HG03025 (cell line): ENCODE measurements around the gene TEKTIP1.

Experiments
- ATAC-seq: cut with Tn5 transposase; IDR thresholded peaks from one replicate; pipeline ENCODE4 v1.9.1; 2021; ENCODE audit warnings: mild to moderate bottlenecking, moderate library complexity; ENCODE audit not compliant: unreplicated experiment, low FRiP score

TEKTIP1 gene

DNA sequence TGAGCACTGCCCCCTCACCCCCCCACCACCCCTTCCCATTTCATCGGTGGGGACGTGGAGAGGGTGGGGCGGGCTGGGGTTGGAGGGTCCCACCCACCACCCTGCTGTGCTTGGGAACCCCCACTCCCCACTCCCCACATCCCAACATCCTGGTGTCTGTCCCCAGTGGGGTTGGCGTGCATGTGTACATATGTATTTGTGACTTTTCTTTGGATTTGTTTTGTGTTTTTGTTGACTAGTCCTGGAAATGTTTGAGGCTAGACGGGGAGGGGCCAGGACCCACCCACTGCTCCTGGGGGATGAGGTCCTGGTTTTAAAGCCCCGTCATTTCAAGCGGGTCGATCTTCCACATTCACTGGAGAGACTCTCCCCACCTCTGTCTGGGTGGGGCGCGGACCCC lies 3.0 kb upstream of the TEKTIP1 start:
- ATAC-seq: no peak

GRCh38 chr19:3536429-3537100 lies 2.4 kb upstream of the TEKTIP1 start:
- no peak for ATAC-seq

- ATAC-seq: no peak
Measured at GRCh38 chr19:3537101-3537437, 1.9 kb upstream of the TEKTIP1 start.

- ATAC-seq: no peak
Measured at GRCh38 chr19:3537438-3538240, 1.3 kb upstream of the TEKTIP1 start.

GRCh38 chr19:3538258-3538929 lies 580 bp upstream of the TEKTIP1 start:
- no peak for ATAC-seq

- ATAC-seq: no peak
Measured at GRCh38 chr19:3539756-3540118, 763 bp downstream of the TEKTIP1 start.

DNA sequence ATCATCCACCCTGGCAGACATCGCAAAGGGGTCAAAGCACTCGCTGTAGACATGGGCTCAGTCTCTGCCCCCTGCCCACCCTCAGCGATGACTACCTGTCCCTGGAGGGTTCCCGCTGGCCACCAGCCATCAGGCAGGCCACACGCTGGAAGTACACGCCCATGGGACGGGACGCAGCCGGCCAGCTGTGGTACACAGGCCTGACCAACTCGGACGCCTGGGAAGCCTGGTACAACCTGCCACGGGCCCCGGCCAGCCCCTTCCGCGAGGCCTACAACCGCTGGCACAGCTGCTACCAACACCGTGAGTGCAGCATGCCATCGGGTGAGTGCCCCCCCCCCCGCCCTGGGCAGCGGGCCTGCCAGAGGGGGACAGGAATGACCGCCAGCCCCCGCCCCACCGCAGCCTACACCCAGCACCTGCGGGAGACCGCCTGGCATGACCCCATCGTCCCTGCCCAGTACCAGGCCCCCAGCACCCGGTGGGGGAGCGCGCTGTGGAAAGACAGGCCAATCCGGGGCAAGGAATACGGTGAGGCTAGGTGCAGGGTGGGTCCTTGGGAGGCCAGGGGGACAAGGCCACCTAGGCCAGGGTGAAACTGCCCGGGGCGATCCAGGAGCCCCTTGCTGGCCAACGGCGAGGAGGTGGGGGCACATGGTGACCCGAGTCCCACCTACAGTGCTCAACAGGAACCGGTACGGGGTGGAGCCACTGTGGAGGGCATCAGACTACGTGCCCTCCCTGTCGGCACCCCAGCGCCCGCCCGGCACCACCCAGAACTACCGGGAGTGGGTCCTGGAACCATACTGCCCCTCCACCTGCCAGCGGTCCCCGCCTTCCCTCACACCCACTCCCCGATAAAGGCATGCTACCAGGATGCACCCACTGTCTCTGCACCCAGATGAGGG lies 4.4 kb downstream of the TEKTIP1 start:
- no peak for ATAC-seq

DNA sequence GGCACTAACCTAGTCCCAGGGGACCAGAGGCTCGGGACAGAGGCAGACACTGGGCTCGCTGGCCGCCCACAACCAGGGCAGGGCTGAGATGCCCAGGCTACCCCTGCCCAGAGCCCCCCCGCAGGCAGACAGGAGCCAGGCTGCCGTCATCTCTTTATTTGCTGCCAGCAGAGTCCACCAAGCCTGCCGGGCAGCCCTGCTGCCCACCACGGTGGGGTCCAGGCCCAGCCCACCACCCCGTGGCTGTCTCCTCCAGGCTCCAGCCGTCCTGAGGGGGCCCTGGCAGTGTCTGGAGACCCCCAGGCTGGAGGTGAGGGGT lies 5.0 kb downstream of the TEKTIP1 start:
- ATAC-seq: no peak

DNA sequence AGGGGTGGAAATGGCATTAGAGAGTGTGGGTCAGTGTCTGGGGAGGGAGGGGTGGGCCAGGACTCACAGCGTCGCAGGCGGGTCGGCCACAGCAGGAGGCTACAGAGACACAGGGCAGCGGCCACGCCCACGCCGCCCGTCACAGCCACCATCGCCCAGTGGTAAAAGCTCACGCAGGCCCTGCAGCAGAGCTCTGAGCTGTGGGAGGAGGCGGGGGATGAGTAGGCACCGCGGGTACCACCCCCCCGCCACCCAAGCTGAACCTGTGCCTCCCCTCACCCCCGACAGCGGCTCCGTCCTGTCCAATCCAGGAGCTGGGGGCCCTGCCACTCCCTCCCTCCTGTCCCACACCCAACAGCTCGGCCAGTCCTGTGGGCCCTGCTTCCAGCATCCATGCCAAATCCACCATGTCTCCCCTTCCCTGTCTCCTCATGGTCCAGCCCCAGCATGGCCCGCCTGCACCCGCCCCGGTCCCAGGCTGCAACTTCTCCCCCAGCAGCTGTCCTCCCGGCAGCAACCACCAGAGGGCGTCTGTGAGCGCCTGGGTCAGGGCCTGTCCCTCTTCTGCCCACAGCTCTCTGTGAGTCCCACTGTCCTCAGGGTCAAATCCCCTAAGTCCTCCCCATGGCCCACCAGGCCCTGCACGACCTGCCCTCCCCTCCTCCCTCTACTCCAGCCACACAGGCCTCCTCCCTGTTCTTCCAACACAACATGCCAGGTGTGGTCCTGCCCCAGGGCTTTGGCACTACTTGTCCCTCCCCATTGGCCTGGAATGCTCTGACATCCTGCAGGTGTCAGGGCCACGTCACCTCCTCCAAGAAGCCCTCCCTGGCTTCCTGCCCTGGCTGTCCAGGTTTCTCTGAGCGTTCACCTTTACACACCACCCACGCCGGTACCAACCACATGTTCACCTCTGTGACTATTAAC lies 6.0 kb downstream of the TEKTIP1 start:
- ATAC-seq: no peak

- no peak for ATAC-seq
Measured at GRCh38 chr19:3545669-3546034, 6.7 kb downstream of the TEKTIP1 start.

DNA sequence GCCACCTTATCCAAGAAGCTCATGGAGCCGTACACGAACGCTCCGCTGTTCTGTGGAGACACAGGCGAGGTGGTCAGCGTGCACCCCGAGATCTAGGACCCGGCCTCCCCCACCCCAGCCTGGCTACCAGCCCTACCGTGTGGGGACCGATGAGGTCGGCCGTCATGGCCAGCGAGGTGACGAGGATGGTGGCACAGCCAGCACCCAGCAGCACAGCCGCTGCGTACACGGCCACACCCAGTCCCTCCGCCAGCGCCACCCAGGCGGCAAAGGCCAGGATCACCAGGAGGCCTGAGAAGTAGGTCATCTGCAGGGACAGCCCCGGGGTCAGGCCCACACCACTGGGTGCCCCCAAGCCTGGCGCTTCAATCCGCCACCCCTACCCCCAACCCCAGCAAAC lies 7.1 kb downstream of the TEKTIP1 start:
- ATAC-seq: no peak

DNA sequence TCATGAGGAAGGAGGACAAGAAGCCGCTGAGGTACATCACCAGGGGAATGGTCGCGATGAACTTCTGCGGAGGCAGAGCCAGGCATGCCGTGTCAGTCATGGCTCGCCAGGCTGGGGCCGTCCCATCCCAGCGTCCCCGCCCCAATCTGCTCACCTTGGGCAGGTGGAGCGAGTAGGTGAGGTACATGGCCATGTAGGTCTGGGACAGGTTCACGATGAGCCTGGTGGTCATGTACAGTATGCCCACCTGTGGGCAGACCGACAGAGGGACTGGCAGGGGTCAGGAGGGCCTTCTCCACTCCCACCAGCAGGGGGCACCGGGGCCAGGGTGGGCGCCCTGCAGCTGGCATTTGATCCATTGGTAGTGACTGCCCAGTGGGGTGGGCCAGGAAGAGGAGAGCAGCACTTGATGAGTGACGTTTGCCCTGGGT lies 8.3 kb downstream of the TEKTIP1 start:
- ATAC-seq: no peak

- no peak for ATAC-seq
Measured at GRCh38 chr19:3547767-3548282, 8.9 kb downstream of the TEKTIP1 start.

- ATAC-seq: no peak
Measured at GRCh38 chr19:3548606-3549005, 9.6 kb downstream of the TEKTIP1 start.

- no peak for ATAC-seq
Measured at GRCh38 chr19:3549816-3550215, 10.8 kb downstream of the TEKTIP1 start.

GRCh38 chr19:3550947-3551791 lies 12.2 kb downstream of the TEKTIP1 start:
- ATAC-seq: no peak

DNA sequence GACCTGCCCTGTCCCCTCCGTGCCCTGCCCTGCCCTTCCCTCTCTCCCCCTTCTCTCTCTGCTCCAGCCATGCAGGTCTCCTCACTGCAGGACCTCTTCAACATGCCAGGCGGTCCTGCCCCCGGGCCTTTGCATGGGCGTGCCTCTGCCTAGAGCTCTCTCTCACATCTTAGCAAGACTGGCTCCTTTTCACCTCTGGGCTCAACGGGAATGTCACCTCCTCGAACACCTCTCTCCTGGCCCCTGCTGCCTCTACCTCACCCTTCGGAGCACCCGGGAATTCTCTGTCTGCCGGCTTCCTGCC lies 12.8 kb downstream of the TEKTIP1 start:
- no peak for ATAC-seq

DNA sequence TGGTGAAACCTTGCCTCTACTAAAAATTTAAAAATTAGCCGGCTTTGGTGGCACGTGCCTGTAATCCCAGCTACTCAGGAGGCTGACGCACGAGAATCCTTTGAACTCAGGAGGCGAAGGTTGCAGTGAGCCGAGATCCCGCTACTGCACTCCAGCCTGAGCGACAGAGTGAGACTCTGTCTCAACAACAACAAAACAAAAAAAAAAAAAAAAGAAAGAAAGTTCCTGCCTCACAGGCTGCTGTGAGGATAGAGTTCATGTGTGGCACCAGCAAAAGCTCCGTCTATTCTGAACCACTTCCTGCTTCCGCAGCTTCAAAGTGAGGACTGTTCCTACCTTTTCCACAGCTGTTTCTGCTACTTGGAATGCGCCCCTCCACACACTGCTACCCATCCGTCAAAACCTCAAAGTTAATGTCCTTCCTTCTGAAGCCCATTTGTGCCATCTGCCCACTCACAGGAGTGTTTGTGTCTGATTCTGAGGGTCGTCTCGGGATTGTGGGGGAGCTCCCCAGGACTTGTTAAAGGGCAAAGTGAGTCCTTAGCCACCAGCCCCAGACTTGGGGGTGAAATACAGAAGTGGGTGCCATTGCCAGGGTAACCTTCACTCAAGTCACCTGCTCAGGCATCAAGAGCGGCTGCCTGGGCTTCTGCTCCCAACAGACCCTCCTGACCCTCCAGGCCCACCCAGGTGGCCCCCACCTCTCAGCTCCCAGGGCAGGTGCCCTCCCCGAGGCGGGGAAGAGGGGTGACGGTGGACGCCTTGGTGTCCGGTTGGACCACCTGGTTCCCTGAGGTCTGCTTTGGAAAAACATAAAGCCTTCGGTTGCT lies 15.5 kb downstream of the TEKTIP1 start:
- ATAC-seq: no peak
